Activated CD4-positive, alpha-beta T cell treated with anti-CD3 and anti-CD28 coated beads, Interleukin-2, Interleukin-4, amounts not matched to agents 100 ng/mL and 50 ng/mL, durations not matched to agents 16 hours and 8 hours (primary cell): ENCODE results near the gene KRTAP10-4.
"Not testable (repeated sequence)": the region's sequence is repeated elsewhere in the genome, so short reads cannot be mapped to it uniquely, and the experiment has no call there.

Experiments
- DNase-seq: peaks from one replicate; pipeline ENCODE4 v3.0.0-alpha.2; 2020; ENCODE audit warnings: low spot score

The KRTAP10-4 gene

GRCh38 chr21:44579056-44579832, 5.7 kb downstream of the KRTAP10-4 start:
- DNase-seq = no peak

GRCh38 chr21:44579833-44580144, 6.3 kb downstream of the KRTAP10-4 start:
- DNase-seq = no peak

- not testable (repeated sequence) for DNase-seq
These were observed 6.8 kb downstream of the KRTAP10-4 start, which contains the start of gene KRTAP10-5 for GRCh38 chr21:44580231-44580821. KRTAP10-5 (minus strand) TSS chr21:44580604; CDS start chr21:44580578, 26 bp downstream.

GRCh38 chr21:44581158-44581557, 7.6 kb downstream of the KRTAP10-4 start:
- no peak for DNase-seq

- no peak for DNase-seq
These were observed 8.5 kb downstream of the KRTAP10-4 start for GRCh38 chr21:44582055-44582454.

- no peak for DNase-seq
These were observed 9.7 kb downstream of the KRTAP10-4 start for GRCh38 chr21:44583089-44583799.

GRCh38 chr21:44583800-44584147, 10.2 kb downstream of the KRTAP10-4 start:
- DNase-seq = peak; percentile 34

- no peak for DNase-seq
These were observed 12.4 kb downstream of the KRTAP10-4 start for GRCh38 chr21:44585892-44586291.

GRCh38 chr21:44589094-44589493, 15.6 kb downstream of the KRTAP10-4 start:
- DNase-seq = no peak

GRCh38 chr21:44589586-44590305, 16.2 kb downstream of the KRTAP10-4 start:
- no peak for DNase-seq

GRCh38 chr21:44590311-44590721, 16.8 kb downstream of the KRTAP10-4 start:
- DNase-seq = no peak

- not testable (repeated sequence) for DNase-seq
These were observed 17.6 kb downstream of the KRTAP10-4 start for GRCh38 chr21:44590897-44591800.

GRCh38 chr21:44591801-44592130, 18.2 kb downstream of the KRTAP10-4 start:
- not testable (repeated sequence) for DNase-seq

- DNase-seq = no peak
These were observed 19.1 kb downstream of the KRTAP10-4 start, which contains the start of gene KRTAP10-6 for GRCh38 chr21:44592446-44593311. KRTAP10-6 (minus strand) TSS chr21:44592505; CDS start chr21:44592484, 21 bp downstream.

- no peak for DNase-seq
These were observed 20.3 kb downstream of the KRTAP10-4 start for GRCh38 chr21:44593598-44594405.

GRCh38 chr21:44594406-44594916, 20.9 kb downstream of the KRTAP10-4 start:
- DNase-seq = no peak

GRCh38 chr21:44595524-44595923, 22.0 kb downstream of the KRTAP10-4 start:
- no peak for DNase-seq

- no peak for DNase-seq
These were observed 22.7 kb downstream of the KRTAP10-4 start for GRCh38 chr21:44596068-44596725.

GRCh38 chr21:44598061-44598460, 24.5 kb downstream of the KRTAP10-4 start:
- no peak for DNase-seq
